Pancreas (tissue), 10 donors: Measurements from ENCODE around the gene FALEC. TPM values are rescaled to one million over a fixed set of nuclear protein-coding genes. Genes with fewer than 3 reads are reported as not detected.

Experiments used
- ATAC-seq, 4 donors: fragments of 200-7000 bp; cut with Tn5 transposase; one replicate each; pipeline versions ENCODE4 v1.8.0 to v1.9.1; 2020; ENCODE audit warnings: mild to moderate bottlenecking in 4 of 4, moderate library complexity in 4 of 4
- DNase-seq, 6 donors: peaks; one replicate each; pipeline ENCODE4 v3.0.0-alpha.2; 2020
- FAIRE-seq: peaks from 2 replicates; lab custom pipeline; 2012; peaks lifted over from hg19 to GRCh38; lab: Jason Lieb, UNC
- H3K27ac ChIP-seq, 4 donors: fragments of 200-600 bp; sonication (generic); 1 replicate in 3 of 4; 2 replicates in 1 of 4; pipeline versions ENCODE4 v1.5.0 to v1.8.0; 2020
- H3K27me3 ChIP-seq, 4 donors: fragments of 200-600 bp; one replicate each; pipeline ENCODE4 v1.8.0; 2021
- H3K36me3 ChIP-seq, 3 donors: fragments of 200-600 bp; sonication (generic) in 1 of 3; one replicate each; pipeline versions ENCODE4 v1.5.0 to v1.8.0; 2020 to 2021
- H3K4me1 ChIP-seq, 3 donors: fragments of 200-600 bp; one replicate each; pipeline ENCODE4 v1.8.0; 2021
- H3K4me3 ChIP-seq, 4 donors: fragments of 200-600 bp; sonication (generic) in 2 of 4; one replicate each; pipeline versions ENCODE4 v1.5.0 to v1.8.0; 2020 to 2021
- H3K9me3 ChIP-seq, 4 donors: fragments of 200-600 bp; one replicate each; pipeline ENCODE4 v1.8.0; 2021
- WGBS, 2 donors: extraction: QIAGEN DNeasy Blood & Tissue Kit; methylation state at CpG; one replicate each; pipeline ENCODE4 v1.1.7; 2013; 5-methylcytosine and 5-hydroxymethylcytosine counted together
- intact Hi-C, 3 donors: fragments of 100-400 bp; cut with DNase I; formaldehyde crosslinking; loops; one replicate each; pipeline versions ENCODE4 v1.11.1 to v1.14.2; 2022
- polyA plus RNA-seq, 2 donors: library from polyadenylated mRNA; stranded (reverse); fragments of 200-250 nt; gene quantifications; one replicate each; pipeline ENCODE4 v1.2.3, GENCODE V29; 2013
- total RNA-seq, 6 donors: library from RNA; stranded (reverse); fragmentation: NEBNext Ultra II Directional in 4 of 6; extraction: Animal tissue kit (Norgen Biotek cat#: 25700) in 4 of 6; gene quantifications; one replicate each; pipeline versions ENCODE4 v1.2.1 to v1.2.4, GENCODE V29; 2021 to 2023
- TF ChIP-seq, protein P1 (sequence below), 4 donors: fragments of 200-600 bp; sonication (generic) in 3 of 4; IDR thresholded peaks; one replicate each; pipeline versions ENCODE4 v1.5.0 to v1.8.0; 2021; ENCODE audit warnings: antibody characterized with exemption in 4 of 4
- donor health status: healthy with polysubstance abuse.
- donor health status: DM: no; HTN: no; CAD: no; lungs with moderate emphysema.
- donor health status: DM: no; HTN: no; CAD: no.
- donor health status: control.
- donor health status: control.
- donor health status: Bipolar disorder and iron deficiency.
- donor health status: DM: yes; HTN: yes; CAD: no.
- donor health status: DM: no; HTN: no; CAD: no.
- donor health status: DM: no; HTN: no; CAD: no.
- donor health status: DM: yes; HTN: yes; CAD: no.

The FALEC gene
- total and polyA plus RNA-seq, 8 donors: not detected

DNA sequence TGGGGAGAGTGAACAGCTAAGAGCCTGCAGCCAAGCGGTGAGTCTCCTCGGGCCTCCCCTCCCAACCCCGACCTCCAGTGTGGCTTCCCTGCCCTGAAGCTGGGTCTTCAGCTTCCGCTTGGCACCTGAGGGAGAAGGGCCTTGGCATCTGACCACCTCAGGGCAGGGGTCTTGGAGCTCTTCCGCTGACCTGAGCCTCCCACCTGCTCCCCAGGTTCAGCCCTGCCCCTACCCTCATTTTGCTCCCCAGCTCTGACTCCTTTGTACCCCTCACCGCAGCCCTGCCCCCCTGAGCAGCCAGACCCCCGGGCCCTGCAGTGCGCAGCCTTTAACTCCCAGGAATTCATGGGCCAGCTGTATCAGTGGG, 38.5 kb downstream of the FALEC start:
- H3K4me3 ChIP-seq: no peak overlapping the region
- H3K4me1 ChIP-seq: peaks cover 0 to 8% (median 0%) of the 10 kb centered on the region in 3 donors
- DNase-seq (peak in 1 of 6 donors; percentile 33), FAIRE-seq (no peak), ATAC-seq (no peak)
- H3K27ac ChIP-seq: no peak overlapping the region
- no peaks in the 10 kb centered on the region for H3K36me3 ChIP-seq
- TF ChIP-seq, protein P1, sequence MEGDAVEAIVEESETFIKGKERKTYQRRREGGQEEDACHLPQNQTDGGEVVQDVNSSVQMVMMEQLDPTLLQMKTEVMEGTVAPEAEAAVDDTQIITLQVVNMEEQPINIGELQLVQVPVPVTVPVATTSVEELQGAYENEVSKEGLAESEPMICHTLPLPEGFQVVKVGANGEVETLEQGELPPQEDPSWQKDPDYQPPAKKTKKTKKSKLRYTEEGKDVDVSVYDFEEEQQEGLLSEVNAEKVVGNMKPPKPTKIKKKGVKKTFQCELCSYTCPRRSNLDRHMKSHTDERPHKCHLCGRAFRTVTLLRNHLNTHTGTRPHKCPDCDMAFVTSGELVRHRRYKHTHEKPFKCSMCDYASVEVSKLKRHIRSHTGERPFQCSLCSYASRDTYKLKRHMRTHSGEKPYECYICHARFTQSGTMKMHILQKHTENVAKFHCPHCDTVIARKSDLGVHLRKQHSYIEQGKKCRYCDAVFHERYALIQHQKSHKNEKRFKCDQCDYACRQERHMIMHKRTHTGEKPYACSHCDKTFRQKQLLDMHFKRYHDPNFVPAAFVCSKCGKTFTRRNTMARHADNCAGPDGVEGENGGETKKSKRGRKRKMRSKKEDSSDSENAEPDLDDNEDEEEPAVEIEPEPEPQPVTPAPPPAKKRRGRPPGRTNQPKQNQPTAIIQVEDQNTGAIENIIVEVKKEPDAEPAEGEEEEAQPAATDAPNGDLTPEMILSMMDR (IDR thresholded peaks at IDR 0.05): no peak
- WGBS, 2 donors: 86 to 95% methylated on average over 7 to 8 of the region's 8 CpGs
- no peaks in the 10 kb centered on the region for H3K9me3 ChIP-seq
- intact Hi-C loops: no loop called here
- H3K27me3 ChIP-seq: no peaks in the 10 kb centered on the region

DNA sequence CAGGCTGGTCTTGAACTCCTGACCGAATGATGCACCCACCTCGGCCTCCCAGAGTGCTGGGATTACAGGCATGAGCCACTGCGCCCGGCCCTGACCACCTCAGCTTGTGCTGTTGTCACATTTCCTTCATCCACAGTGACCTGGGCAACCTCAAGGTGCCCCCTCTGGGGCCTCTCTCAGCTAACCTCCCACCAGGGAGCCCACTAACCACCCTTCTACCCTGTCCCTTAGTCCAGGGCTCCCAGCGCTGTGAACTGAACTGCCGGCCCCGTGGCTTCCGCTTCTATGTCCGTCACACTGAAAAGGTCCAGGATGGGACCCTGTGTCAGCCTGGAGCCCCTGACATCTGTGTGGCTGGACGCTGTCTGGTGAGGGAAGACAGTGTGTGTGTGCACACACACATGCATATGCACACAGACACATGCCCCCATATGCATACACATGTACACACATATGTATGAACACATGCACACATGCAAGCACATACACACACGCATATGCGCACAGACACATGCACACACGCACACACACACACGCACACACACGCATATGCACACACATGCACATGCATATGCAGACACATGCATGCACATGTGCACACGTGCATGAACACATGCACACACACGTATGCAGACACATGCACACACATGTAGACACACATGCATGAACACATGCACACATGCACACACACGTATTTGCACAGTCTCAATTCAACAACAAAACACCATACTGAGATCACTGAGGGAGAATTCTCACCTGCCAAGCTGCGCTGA, 39.8 kb downstream of the FALEC start:
- H3K9me3 ChIP-seq: no peaks in the 10 kb centered on the region
- no peak for FAIRE-seq
- H3K36me3 ChIP-seq: no peaks in the 10 kb centered on the region
- no peak for ATAC-seq
- peaks cover 4 to 17% (median 5%) of the 10 kb centered on the region in 3 donors for H3K4me1 ChIP-seq
- TF ChIP-seq, protein P1 (IDR thresholded peaks at IDR 0.05): no peak
- no peak overlapping the region for H3K4me3 ChIP-seq
- no peaks in the 10 kb centered on the region for H3K27me3 ChIP-seq
- peak in 1 of 6 donors; percentile 14 for DNase-seq
- intact Hi-C loops: no loop called here
- H3K27ac ChIP-seq: no peak overlapping the region
- 81 to 90% methylated on average over 19 of the region's 19 CpGs for WGBS, 2 donors

DNA sequence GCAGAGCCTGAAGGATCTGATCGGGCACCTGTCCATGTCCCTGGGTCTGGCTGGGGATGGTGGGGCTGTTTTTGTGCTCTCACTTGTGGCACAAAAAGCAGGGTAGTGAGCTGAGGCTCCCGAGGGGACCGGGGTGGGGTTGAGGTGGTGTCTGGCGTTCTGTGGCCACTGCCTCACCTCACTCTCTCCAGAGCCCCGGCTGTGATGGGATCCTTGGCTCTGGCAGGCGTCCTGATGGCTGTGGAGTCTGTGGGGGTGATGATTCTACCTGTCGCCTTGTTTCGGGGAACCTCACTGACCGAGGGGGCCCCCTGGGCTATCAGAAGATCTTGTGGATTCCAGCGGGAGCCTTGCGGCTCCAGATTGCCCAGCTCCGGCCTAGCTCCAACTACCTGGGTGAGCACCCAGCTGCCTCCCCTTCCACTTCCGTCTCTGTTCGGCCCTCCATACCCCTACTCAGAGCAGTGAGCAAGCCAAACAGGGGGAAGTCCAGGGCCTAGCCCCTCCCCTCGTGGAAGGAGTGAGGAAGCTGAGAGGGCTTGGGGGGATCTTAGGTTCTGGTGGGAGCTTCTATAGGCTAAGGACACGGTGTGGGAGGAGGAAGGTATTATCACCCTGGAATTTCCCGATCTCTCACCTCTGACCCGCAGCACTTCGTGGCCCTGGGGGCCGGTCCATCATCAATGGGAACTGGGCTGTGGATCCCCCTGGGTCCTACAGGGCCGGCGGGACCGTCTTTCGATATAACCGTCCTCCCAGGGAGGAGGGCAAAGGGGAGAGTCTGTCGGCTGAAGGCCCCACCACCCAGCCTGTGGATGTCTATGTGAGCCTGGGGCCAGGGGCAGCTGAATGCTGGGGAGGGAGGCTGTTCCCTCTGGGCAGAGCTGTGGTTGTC, 40.7 kb downstream of the FALEC start:
- DNase-seq: peak in 1 of 6 donors; percentile 27
- no peaks in the 10 kb centered on the region for H3K36me3 ChIP-seq
- no peaks in the 10 kb centered on the region for H3K9me3 ChIP-seq
- FAIRE-seq: no peak
- no peak overlapping the region for H3K4me3 ChIP-seq
- intact Hi-C loops: no loop called here
- TF ChIP-seq, protein P1 (IDR thresholded peaks at IDR 0.05): no peak
- peaks cover 8 to 21% (median 9%) of the 10 kb centered on the region in 3 donors for H3K4me1 ChIP-seq
- WGBS, 2 donors: 85 to 86% methylated on average over 26 of the region's 26 CpGs
- no peak for ATAC-seq
- H3K27ac ChIP-seq: no peak overlapping the region
- no peaks in the 10 kb centered on the region for H3K27me3 ChIP-seq

DNA sequence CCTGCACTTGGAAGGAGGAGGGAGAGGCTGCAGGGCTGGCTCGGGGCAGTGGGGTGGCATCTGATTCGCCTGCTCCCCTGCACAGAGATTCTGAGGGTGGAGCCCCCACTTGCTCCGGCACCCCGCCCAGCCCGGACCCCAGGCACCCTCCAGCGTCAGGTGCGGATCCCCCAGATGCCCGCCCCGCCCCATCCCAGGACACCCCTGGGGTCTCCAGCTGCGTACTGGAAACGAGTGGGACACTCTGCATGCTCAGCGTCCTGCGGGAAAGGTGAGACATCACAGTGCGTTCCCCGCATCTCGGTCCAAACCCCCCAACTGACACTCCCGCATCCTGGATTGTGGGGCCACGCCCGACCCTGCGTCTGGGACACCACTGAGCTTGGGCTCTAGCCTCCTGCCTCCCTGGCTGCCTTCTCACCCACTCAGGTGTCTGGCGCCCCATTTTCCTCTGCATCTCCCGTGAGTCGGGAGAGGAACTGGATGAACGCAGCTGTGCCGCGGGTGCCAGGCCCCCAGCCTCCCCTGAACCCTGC, 41.6 kb downstream of the FALEC start:
- intact Hi-C loops: no loop called here
- Histone ChIP-seq H3K9me3 (no peaks in the 10 kb centered on the region), H3K27me3 (no peaks in the 10 kb centered on the region), H3K36me3 (no peaks in the 10 kb centered on the region), H3K4me1 (peaks cover 8 to 21% (median 10%) of the 10 kb centered on the region in 3 donors), H3K27ac (no peak overlapping the region), H3K4me3 (no peak overlapping the region)
- no peak for FAIRE-seq
- DNase-seq: peak in 2 of 6 donors; percentile 44 to 77
- WGBS, 2 donors: 89 to 95% methylated on average over 21 to 26 of the region's 26 CpGs
- TF ChIP-seq, protein P1 (IDR thresholded peaks at IDR 0.05): no peak
- ATAC-seq: no peak
